GM18526 (cell line): ENCODE results near the gene CREB5.

Experiments
- POLR2A ChIP-seq: IDR thresholded peaks from 3 replicates; pipeline ENCODE4 v1.6.1; 2011; ENCODE audit not compliant: insufficient read length; ENCODE audit errors: extremely low read depth

Gene CREB5

DNA sequence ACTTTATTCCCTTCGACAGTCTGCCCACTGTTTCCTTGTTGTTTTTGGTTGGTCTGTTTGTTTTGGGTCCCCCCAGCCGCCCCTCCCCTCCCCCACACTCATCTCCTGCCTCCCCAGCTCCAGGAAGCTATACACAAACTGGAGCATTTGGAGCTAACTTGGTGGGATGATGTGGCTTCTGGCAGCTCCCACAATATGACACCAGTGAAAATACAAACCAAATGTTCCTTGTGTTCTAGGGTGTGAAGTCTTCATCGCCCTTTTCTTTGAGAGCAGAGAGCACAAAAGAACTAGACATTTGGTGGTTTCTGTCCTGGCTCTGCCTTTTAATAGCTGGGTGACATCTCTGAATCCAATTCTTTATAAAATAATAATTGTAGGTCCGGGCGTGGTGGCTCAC, 33.8 kb downstream of the CREB5 start:
- TF ChIP-seq POLR2A: no peak

DNA sequence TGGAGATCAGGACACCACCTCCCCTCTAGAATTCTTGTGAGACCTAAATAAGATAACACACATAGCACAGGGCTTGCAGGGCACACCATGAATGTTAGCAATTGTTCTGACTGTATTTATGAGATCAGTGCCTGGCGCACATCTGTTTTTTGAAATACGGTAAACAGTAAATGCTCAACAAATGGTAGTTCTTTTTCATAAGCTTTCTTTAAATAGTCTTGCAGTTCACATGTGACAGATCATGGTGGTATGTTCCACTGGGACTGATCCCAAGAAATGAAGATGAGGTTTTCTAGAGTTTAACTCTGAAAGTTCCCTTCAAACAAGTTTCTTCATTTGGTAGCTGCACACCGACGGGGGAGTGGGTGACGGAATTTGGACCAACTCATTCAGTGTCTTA, 34.8 kb downstream of the CREB5 start:
- no peak for TF ChIP-seq POLR2A

DNA sequence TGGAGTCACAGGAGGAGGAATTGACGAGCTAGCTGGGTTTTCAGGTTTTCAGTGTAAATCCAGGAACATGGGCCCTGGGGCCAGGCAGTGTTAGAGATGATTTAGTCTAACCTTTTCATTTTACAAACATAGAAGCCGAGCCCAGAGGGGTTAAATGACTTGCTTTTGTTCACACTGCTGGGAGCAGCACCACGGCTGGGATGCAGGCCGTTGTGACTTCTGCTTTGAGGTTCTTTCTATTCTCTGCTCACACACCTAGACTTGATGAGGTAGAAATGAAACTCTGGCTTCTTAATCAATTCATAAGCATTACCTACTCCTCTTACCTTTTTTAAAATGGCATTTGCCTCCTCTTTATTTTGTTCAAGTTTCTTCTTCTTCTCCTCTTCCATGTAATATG, 36.4 kb downstream of the CREB5 start:
- TF ChIP-seq POLR2A: no peak

DNA sequence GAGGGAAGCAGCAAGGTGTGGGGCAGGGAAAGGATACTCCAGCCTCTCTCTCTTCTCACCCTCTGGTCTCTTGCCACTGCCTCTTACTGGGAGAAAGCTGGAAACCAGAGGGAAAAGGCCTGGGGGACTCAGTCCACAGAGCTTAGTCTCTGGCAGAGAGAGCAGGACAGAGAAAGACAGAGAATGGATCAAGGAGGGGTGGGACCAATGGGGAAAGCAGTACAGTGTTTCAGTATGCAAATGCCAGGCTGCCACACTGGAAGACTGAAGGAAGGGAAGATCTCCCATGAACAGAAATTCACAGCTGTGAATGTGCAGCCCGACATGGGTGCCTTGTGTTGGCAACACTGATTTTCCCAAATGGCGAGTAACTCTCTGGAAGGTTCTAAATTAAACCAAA, 40.4 kb downstream of the CREB5 start:
- TF ChIP-seq POLR2A: no peak

DNA sequence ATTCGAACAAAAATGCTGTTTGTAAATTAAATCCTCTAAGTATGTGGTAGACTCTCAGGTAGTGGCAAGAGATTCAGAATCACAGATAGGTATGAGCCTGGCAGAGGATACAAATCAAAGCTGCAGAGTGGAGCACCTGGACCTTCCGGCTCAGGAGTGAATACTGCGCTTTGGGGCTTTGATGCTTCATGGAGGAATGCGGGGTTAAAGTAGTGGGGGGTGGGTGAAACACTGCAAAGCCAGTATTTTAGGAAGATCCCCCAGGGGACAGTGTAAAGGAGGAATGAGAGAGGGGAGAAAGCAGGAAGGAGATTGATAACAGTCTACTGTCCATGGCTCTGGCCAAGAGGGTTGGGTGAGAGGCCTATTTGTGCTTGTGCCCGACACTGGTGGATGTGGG, 43.2 kb downstream of the CREB5 start:
- no peak for TF ChIP-seq POLR2A

DNA sequence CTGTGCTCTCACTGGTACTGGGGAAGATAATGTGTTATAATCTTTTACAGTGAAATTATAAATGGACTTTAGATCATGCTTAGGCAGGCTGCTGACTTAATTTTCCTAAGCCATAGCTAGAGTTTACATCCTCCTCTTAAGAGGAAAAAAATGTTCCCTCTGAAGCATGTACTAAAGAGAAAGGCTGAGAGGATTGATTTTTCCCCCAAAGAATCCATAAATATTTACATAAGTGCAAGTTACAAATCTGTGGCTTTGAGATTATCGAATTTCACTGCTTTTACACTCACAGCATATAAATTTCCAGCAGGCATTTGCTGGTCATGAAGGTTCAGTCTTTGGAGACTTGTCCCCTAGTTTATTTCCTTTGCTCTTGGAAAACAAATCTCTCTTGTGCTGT, 43.7 kb downstream of the CREB5 start:
- no peak for TF ChIP-seq POLR2A

DNA sequence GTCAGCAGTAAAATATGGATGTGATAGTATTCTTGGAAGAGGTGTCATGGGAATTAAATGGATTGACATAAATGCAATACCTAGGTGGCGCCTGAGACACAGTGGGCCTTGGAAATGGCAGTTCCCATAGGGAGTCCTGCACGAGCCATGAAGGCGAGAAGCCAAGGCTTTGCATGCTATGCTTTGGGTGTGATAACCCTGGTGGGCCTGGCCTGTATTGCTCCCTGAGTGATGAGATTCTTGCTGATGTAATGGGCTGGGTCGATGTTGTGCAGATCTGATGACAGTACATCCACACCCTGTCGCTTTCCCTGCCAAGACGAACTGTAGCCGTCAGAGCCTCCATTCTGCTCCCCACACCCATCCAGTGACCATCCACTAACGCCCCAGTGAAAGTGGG, 46.4 kb downstream of the CREB5 start:
- TF ChIP-seq POLR2A: no peak

DNA sequence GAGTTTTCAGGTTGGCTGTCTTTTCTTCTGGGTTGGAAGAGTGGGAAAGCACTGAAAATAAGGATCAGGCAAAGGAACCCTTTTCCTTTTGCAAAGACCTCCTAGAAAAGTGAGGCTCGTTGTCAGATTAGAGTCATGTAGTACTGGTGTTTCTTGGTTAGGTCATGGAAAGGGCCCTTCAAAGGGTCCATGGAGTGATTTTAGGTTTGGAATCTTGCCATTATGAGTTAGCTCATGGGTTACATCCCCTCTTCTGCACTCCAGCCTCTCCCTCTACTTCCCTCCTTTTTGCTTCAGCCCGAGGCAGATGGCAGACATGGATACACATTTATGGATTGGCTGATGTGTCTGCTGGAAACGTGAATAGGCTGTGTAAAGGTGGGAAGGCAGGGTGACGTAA, 47.0 kb downstream of the CREB5 start:
- no peak for TF ChIP-seq POLR2A

DNA sequence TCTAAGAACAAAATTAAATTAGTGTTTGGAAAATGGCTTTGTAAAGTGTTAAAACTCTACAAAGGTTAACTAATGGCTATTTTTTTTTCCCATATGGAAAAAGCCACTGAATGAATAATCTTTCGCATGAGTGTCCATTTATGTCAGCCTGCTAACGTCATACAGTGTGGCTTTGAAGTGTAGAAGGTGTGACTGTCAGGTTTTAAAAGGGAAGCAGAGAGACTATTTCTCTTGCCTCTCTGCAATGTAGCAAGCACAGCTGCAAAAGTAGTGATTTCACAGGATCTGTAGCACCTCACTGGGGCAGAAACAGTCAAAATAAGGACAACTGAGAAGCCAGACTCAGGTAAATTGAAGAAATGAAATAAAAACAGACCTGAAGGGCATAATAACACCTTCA, 53.4 kb downstream of the CREB5 start:
- no peak for TF ChIP-seq POLR2A

DNA sequence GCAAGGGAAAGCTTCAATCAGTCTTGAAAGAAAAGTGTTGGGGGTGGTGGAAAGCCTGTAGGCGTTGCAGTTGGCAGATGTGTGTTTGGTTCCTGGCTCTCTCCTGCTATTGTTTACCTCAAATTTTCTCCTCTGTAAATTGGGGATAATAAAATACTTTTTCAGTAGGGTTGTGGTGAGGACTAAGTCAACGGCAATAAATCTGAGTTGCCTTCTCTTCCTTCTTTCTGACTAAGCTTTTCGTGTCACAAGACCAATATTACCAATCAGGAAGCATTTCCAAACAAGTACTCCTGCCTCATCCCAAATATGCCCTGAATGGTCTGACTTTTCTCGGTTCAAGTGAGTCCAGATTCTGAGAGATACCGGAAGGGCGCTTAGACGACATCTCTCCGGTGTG, 54.0 kb downstream of the CREB5 start:
- no peak for TF ChIP-seq POLR2A

DNA sequence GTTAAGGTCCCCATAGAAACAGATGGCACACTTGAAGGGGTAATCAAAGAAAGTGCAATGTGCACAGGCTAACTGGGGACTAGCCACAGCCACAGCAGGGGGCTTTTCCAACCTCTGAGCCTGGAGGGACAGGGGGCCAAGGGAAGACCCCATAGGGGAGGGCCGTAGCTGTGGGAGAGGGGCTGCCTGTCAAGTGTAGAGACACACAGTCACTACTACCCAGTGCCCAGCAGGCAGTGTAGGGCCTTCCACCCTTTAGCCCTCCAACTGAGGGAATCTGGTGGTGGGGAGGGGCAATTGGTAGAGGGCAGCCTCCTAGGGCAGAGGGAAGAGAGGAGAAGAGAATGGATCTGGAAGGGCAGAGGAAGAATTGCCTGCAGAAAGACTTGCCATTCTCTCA, 54.6 kb downstream of the CREB5 start:
- TF ChIP-seq POLR2A: no peak

DNA sequence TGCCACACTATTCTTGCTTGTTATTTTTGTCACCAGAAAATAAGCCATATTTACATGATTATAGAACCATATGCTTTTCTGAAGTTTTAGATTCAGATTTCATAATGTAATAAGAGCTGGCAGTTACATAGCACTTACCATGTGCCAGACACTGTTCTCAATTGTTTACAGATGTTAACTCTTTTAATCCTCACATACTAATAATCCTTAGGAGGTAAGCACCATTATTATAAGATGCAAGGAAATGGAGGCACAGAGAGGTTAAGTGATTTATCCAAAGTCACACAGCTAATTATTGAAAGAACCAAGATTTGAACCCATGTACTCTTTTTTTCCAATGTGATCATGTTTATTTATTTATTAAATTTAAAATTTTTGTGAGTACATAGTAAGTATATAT, 57.2 kb downstream of the CREB5 start:
- no peak for TF ChIP-seq POLR2A

DNA sequence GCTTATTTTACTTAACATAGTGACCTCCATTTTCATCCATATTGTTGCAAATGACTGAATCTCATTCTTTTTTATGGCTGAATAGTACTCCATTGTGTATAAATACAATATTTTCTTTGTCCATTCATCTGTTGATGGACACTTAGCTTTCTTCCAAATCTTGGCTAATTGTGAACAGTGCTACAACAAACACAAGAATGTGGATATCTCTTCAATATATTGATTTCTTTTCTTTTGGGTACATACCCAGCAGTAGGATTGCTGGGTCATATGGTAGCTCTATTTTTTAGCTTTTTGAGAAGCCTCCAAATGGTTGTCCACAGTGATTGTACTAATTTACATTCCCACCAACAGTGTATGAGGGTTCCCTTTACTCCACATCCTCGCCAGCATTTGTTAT, 58.0 kb downstream of the CREB5 start:
- TF ChIP-seq POLR2A: no peak

DNA sequence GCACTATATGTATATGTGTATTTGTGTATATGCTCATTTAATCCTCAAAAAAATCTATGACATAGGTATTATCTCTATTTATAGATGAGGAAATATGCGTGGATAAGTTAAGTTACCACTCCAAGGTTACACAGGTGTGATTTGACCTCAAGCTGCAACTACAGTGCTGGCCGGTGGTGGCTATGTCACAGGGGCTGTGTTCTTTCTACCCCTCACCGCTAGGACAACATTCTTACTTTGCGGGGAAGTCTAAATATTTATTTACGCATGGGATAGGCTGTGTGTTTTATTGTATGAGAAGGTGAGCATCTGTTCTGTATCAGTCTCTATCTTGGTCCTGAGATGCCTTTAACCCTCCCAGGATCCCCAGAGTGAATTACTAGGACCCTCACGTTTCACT, 60.0 kb downstream of the CREB5 start:
- TF ChIP-seq POLR2A: no peak

DNA sequence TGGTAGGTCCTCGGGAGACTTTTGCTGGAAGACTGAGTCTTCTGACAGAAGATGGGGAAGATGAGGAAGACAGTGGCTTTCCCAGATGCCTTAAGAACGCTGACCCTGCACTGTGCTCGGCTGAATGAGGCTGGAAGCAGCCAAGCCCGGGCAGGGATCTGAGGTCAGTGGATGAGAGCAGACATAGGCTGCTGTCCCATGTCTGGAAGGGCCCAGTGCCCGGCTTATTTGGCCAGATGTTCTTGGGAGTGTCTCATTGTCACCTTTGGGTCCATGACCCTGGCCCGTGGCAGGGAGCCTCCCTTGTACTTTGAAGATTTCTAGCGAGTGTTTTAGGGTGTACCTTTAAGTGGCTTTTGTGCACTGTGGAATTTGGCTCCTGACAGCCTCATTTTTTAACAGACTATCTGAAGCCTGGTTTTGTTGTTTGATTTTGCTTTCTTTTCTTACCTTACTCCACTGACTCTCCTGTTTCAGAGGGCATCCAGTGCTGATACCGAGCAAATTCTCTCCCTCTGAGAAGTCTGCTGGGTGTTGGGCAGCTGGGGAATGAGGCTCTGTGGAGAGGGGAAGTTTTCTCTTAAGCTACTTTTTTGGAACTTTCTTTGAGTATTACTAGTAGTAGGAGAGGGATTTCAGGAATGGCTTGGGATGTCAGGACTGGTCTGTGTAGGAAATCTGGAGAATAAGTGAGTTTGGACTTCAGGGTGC, 61.4 kb downstream of the CREB5 start:
- no peak for TF ChIP-seq POLR2A

DNA sequence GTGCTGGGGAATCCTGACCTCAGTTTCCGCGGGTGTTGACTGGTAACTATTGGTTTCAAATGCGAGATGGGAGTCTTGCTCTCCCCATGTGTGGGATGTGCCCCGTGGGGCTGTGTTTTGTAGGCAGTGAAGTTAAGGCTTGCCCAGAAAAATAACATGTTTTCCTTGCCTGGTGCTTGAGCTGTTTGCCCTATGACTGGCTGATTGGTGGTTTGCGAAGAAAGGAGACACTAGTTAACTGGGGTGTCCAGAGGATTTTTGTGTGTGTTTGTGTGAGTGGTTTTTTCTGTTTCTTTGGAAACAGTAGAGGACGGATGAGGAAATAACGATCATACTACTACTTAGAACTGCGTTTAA, 61.9 kb downstream of the CREB5 start:
- TF ChIP-seq POLR2A: no peak

DNA sequence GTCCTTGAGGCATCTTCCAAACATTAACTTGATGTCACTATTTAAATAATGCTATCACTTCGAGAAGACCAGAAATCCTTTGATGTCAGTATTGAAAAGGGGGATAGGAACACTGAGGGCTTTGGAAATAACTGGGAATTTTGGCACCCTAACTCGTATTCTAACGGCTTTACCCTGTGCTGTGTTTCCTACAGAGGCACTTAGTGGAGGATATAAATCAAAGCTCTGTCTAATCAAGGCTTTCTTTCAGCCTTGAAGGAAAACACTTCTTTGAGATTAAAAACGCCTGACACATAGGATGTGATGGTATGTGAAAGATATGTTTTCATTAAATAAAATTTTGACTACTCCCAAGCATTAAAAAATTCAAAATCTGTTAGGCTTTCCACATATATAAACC, 62.3 kb downstream of the CREB5 start:
- TF ChIP-seq POLR2A: no peak

DNA sequence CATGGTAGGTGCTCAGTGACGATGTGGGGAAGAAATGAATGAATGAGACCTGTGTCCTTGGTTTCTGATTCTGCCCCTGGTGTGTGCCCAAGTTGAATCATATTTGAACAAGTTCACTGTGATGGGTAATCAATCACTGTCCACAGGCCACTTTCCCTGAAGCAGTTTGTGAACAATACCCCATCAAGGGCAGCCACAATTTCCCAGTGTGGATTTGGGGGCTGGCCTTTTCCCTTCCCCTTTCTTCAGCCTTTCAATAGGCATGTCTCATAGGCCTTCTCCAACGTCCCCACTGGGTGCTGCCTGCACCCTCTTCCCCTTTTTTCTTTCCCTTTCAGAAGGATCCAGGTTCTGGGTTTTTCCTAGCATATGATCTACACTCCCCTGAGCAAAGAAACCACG, 64.7 kb downstream of the CREB5 start:
- TF ChIP-seq POLR2A: no peak
